ENCODE results near the gene FYN.

FYN gene

GRCh38 chr6:111711984-111712752 lies 161.1 kb downstream of the FYN start:
- no peak for DNase-seq

GRCh38 chr6:111711476-111711875 lies 161.8 kb downstream of the FYN start:
- DNase-seq = peak in 46 of 56 donors; percentile 8 to 77 (median 48)

- no peak for DNase-seq
These were observed 162.3 kb downstream of the FYN start for GRCh38 chr6:111710911-111711310.

GRCh38 chr6:111710439-111710838 lies 162.8 kb downstream of the FYN start:
- DNase-seq = no peak

- DNase-seq = peak in 40 of 56 donors; percentile 8 to 82 (median 46)
These were observed 163.4 kb downstream of the FYN start for GRCh38 chr6:111709615-111710398.

- no peak for DNase-seq
These were observed 164.1 kb downstream of the FYN start for GRCh38 chr6:111709201-111709600.

GRCh38 chr6:111707773-111708172 lies 165.5 kb downstream of the FYN start:
- no peak for DNase-seq

- no peak for DNase-seq
These were observed 166.3 kb downstream of the FYN start for GRCh38 chr6:111706841-111707391.

GRCh38 chr6:111703723-111704122 lies 169.5 kb downstream of the FYN start:
- no peak for DNase-seq

GRCh38 chr6:111702268-111702667 lies 171.0 kb downstream of the FYN start:
- no peak for DNase-seq

GRCh38 chr6:111701146-111701545 lies 172.1 kb downstream of the FYN start:
- no peak for DNase-seq

GRCh38 chr6:111700135-111700690 lies 173.0 kb downstream of the FYN start:
- DNase-seq = no peak

- no peak for DNase-seq
These were observed 174.1 kb downstream of the FYN start for GRCh38 chr6:111699123-111699522.

GRCh38 chr6:111696814-111697213 lies 176.4 kb downstream of the FYN start:
- DNase-seq = no peak

GRCh38 chr6:111692327-111693164 lies 180.7 kb downstream of the FYN start:
- DNase-seq = peak in 41 of 56 donors; percentile 16 to 83 (median 45)

- peak in 4 of 56 donors; percentile 17 to 41 (median 25) for DNase-seq
These were observed 181.7 kb downstream of the FYN start for GRCh38 chr6:111691345-111692225.

GRCh38 chr6:111689946-111690345 lies 183.3 kb downstream of the FYN start:
- no peak for DNase-seq

GRCh38 chr6:111689419-111689818 lies 183.8 kb downstream of the FYN start:
- DNase-seq = no peak

- no peak for DNase-seq
These were observed 184.9 kb downstream of the FYN start for GRCh38 chr6:111688331-111688730.

- DNase-seq = peak in 1 of 56 donors; percentile 24
These were observed 185.6 kb downstream of the FYN start for GRCh38 chr6:111687652-111688051.
